HG02642 (cell line): Measurements from ENCODE around the gene PHF21B.

Experiments
- ATAC-seq: cut with Tn5 transposase; IDR thresholded peaks from one replicate; pipeline ENCODE4 v1.9.1; 2021; ENCODE audit warnings: mild to moderate bottlenecking; ENCODE audit not compliant: unreplicated experiment, poor library complexity

PHF21B gene

DNA sequence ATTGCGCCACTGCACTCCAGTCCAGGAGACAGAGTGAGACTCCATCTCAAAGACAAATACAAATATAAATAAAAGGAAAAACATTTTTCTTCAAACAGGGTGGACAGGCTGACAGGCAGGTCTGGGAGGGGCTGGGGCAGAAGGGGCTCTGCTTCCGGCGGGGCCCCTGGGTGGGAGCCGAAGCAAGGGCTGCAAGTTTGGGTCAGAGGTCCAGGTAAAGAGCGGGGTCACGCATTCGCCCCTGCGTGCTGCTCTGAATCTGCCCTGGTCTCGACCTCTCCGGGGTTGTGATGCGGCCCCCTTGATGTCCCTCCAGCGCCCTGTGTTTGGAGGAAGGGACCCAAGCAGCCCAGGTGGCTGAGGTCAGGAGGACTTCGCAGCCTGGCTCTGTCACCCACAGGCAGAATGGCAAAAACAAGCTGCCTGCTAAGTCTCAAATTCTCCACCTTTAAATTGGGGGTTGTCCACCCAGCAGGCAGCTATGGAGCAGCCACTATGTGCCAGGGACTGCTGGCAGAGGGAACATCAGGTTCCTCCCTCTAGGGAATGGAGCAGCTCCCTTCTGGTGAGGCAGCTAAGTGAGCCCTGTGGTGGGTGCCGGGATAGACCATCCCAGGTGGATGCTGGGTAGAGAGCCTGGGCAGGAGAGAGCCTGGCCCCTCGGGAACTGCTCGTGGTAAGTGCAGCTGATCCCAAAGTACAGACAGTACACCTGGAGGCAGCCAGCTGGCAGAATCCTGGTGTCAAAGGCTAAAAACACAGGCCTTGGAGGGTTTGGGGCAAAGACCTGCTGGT is 10.3 kb upstream of the PHF21B start:
- no peak for ATAC-seq

- no peak for ATAC-seq
Measured at GRCh38 chr22:45014654-45015053, 4.8 kb upstream of the PHF21B start.

- ATAC-seq = no peak
Measured at GRCh38 chr22:45013138-45013537, 3.3 kb upstream of the PHF21B start.

DNA sequence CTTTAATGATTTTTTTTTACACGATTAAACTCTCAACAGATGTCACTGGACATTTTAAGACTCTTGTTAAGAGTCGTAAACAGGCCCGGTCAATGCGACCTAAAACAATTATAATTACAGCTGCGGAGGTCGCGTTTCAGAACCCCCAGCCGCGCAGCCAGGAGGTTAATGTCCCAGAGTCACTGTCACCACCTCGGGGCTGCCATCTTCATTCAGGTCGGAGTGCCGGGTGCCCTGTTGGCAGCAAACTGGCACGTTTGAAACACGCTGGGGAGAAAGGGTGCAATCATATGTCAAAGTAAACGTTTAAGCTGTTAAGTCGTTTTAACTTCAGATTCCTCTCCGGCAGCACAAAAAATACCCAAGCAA is 711 bp upstream of the PHF21B start:
- ATAC-seq = no peak

GRCh38 chr22:45008751-45009605 is 827 bp downstream of the PHF21B start:
- ATAC-seq = no peak

DNA sequence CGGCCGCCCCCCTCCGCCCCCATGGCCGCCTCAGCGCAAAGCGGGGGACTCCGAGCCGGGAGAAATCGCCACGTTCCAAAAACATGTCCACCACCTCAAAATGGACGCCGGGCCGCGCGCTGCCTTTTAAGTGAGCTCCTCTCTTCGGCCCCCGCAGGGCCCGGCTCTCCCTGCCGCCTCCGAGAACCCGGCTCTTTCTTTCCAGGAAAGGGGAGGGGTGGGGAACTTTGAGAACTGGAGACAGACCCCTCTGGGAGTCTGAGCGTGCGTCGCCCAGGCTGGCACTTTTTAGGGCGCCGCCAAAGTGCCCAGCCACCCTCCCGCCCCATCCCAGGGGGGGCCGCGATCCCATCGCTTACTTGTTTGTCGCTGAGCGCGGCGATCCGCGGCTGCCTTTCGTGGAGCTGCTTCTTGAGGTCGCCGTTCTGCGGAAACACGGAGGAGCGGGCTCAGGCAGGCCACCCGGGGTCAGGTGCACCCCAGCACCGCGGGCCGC is 1.6 kb downstream of the PHF21B start:
- no peak for ATAC-seq

DNA sequence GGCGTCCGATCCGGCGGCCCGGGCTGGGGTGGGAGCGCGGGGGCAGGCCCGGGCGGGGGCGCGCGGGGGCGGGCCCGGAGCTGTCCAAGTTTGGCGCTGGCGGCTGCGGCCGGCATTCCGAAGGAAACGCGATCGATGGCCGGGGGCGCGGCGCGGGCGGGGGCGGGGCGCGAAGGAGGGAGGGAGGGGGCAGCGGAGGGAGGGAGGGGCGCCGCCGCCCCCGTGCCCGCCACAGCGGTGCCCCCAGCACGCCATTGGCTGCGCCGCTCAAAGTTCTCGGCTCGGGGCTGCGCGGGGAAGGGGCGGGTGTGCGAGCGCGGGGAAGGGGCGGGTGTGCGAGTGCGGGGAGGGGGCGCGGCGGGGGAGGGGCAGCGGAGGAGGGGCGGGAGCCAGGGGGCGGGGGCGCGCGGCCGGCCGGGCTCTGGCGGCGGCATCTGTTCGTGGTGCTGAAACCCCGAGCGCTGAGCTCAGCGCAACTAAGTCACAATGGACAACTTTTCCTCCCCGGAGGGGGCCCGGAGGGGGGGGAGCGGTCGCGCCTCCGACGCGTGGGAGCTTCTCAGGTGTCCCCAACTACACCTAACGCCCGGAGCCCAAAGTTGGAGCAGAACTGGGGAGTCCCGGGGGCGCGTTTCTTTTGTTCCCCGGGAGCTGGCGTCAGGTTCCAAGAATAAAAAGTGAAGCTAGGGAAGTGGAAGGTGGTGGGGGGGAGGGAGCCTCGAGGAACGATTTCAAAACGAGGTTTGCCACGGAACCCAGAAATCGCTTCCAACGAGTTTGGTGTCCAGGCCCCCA is 2.2 kb downstream of the PHF21B start:
- ATAC-seq = no peak

DNA sequence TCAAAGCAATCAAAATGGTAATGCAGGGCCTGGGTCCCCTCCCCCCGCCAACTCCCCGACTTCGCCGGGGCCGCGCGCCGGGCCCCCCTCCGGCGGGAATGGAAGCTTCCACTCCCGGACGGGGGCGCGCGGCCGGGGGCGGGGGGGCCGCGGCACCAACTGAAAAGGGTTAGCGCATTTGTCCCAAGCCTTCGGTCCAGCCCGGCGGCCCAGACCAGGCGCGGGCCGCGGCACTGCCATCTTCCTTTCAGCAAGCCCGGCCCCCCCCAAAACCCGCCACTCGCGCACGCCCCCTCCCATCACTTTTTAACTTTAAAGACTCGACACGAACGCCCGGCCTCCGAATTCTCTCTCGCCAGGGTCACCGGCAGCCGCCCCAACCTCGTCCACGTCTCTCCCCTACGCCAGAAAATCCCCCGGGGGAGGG is 2.8 kb downstream of the PHF21B start:
- no peak for ATAC-seq

- no peak for ATAC-seq
Measured at GRCh38 chr22:45006111-45006963, 3.5 kb downstream of the PHF21B start.

- ATAC-seq = no peak
Measured at GRCh38 chr22:45001653-45002052, 8.2 kb downstream of the PHF21B start.

- ATAC-seq = no peak
Measured at GRCh38 chr22:45000330-45000729, 9.5 kb downstream of the PHF21B start.

DNA sequence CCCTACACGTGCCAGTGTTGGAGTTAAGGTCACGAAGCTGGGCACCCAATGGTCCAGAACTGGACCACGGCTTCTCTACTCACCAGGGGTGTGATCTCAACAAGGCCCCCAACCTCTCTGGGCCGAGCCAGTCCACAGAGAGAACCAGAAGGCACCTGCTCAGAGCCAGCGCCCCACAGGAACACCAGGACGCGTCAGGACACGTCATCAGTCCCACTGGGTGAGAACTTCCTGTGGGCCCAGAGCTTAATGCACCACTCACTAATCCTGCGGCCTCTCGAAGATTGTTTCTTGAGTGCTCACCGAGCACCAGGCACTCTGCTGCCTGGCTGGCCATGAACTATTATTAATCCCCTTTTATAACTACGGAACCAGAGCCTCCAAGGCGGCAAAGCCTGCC is 10.1 kb downstream of the PHF21B start:
- no peak for ATAC-seq

- ATAC-seq = no peak
Measured at GRCh38 chr22:44999231-44999630, 10.6 kb downstream of the PHF21B start.

- no peak for ATAC-seq
Measured at GRCh38 chr22:44998296-44998695, 11.5 kb downstream of the PHF21B start.

- ATAC-seq = no peak
Measured at GRCh38 chr22:44997060-44997459, 12.7 kb downstream of the PHF21B start.

DNA sequence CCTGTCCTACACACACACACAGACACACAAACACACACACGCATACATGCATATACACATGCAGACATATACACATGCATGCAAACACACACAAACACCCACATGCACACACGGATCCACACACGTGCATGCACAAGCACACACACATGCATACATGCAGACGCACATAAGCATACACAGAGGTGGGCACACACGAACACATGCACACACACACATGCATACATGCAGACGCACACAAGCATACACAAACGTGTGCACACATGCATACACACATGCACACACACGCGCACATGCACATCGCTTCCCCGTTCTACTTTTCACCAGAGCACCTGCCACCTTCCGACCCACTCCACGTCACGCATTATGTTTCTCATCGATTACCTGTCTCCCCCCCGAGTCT is 13.2 kb downstream of the PHF21B start:
- ATAC-seq = no peak

DNA sequence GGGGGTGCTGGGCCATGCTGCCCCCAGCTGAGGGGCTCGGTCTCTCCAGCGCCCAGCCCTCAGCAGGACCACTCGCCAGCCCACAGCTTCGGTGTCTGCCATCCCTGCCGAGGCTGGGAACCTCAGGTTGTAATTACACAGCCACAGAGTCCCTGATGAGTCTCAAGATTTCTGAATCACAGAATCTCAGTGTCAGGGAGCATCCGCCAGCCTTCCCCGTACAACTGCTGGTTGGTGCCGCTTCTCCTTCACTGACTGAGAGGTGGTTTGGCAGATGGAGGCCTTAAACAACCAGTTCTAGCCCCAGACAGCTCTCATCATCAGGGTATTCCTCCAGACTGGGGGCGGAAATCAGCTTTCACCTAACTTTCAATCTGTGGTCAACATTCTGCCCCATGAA is 13.7 kb downstream of the PHF21B start:
- no peak for ATAC-seq

DNA sequence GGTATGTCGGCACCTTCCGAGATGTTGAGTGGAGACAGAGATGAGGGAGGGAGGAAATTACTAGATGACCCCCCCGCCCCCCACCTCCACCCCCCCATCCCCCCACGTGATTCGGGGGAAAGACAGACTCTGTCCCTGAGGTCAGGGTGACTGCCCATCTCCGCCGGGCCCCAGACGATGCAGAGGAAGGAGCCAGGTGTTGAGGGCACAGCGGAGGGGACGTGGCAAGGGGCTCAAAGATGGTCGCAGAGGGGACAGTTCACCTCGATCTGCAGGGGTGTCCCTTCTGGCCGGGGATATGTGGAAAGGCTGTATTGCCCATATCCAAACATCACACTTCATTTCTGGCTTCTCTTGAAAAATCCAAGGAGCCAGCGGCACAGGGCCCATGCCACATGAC is 14.1 kb downstream of the PHF21B start:
- ATAC-seq = no peak

GRCh38 chr22:44995105-44995514 is 14.7 kb downstream of the PHF21B start:
- ATAC-seq = no peak
